SJSA1 (cell line): ENCODE data around the gene TELO2. TPM values are rescaled to one million over a fixed set of nuclear protein-coding genes. Genes with fewer than 3 reads are reported as not detected.

Experiments used
- DNase-seq, 2 experiments: peaks; one replicate each; pipeline ENCODE4 v3.0.0-alpha.2; 2015 to 2020; ENCODE audit warnings: low spot score in 2 of 2, low read depth in 1 of 2
- H3K27ac ChIP-seq: fragments of 250-450 bp; sonication (Bioruptor Pico); 2 replicates; pipeline ENCODE4 v1.5.1; 2020; ENCODE audit warnings: mild to moderate bottlenecking, moderate library complexity
- H3K27me3 ChIP-seq: fragments of 250-450 bp; sonication (Bioruptor Pico); replicated peaks from 2 replicates; pipeline ENCODE4 v1.5.1; 2020; ENCODE audit warnings: mild to moderate bottlenecking, moderate library complexity
- H3K36me3 ChIP-seq: fragments of 250-450 bp; sonication (Bioruptor Pico); 2 replicates; pipeline ENCODE4 v1.5.1; 2020; ENCODE audit warnings: mild to moderate bottlenecking
- H3K4me1 ChIP-seq: fragments of 250-450 bp; sonication (Bioruptor Pico); replicated peaks from 2 replicates; pipeline ENCODE4 v1.6.1; 2021; ENCODE audit warnings: mild to moderate bottlenecking
- H3K4me3 ChIP-seq: fragments of 250-450 bp; sonication (Bioruptor Pico); 2 replicates; pipeline ENCODE4 v1.5.1; 2020; ENCODE audit warnings: mild to moderate bottlenecking
- H3K9me3 ChIP-seq: fragments of 250-450 bp; sonication (Bioruptor Pico); replicated peaks from 2 replicates; pipeline ENCODE4 v1.5.1; 2020; ENCODE audit warnings: mild to moderate bottlenecking
- total RNA-seq: library from RNA; depleted of rRNA; stranded (reverse); fragments of >200 nt; shearing (Covaris generic); gene quantifications from 2 replicates; pipeline ENCODE4 v1.2.3, GENCODE V29; 2014

TELO2 gene
- total RNA-seq, 1 experiment from 2014 or later = 19.7 TPM

GRCh38 chr16:1530883-1531637 is 37.9 kb downstream of the TELO2 start:
- Histone ChIP-seq H3K27me3 (no peaks in the 10 kb centered on the region), H3K36me3 (no peaks in the 10 kb centered on the region), H3K4me1 (0 out of 2 replicates have a peak, but pooled peaks cover 4% of the 10 kb centered on the region), H3K27ac (no peak overlapping the region), H3K9me3 (no peaks in the 10 kb centered on the region), H3K4me3 (no peak overlapping the region)
- DNase-seq = no peak

- H3K9me3 ChIP-seq = no peaks in the 10 kb centered on the region
- no peak for DNase-seq
- H3K4me3 ChIP-seq = no peak overlapping the region
- H3K27me3 ChIP-seq = no peaks in the 10 kb centered on the region
- H3K36me3 ChIP-seq = no peaks in the 10 kb centered on the region
- H3K27ac ChIP-seq = no peak overlapping the region
- H3K4me1 ChIP-seq = 0 out of 2 replicates have a peak, but pooled peaks cover 4% of the 10 kb centered on the region
Observed at GRCh38 chr16:1531638-1531910, 38.4 kb downstream of the TELO2 start.

GRCh38 chr16:1532081-1532760 is 39.1 kb downstream of the TELO2 start:
- no peaks in the 10 kb centered on the region for H3K27me3 ChIP-seq
- DNase-seq = no peak
- no peaks in the 10 kb centered on the region for H3K9me3 ChIP-seq
- no peak overlapping the region for H3K27ac ChIP-seq
- no peaks in the 10 kb centered on the region for H3K36me3 ChIP-seq
- H3K4me3 ChIP-seq = no peak overlapping the region
- 0 out of 2 replicates have a peak, but pooled peaks cover 4% of the 10 kb centered on the region for H3K4me1 ChIP-seq

- Histone ChIP-seq H3K27me3 (no peaks in the 10 kb centered on the region), H3K9me3 (no peaks in the 10 kb centered on the region), H3K36me3 (no peaks in the 10 kb centered on the region), H3K27ac (no peak overlapping the region), H3K4me1 (0 out of 2 replicates have a peak, but pooled peaks cover 4% of the 10 kb centered on the region), H3K4me3 (no peak overlapping the region)
- DNase-seq = no peak
Observed at GRCh38 chr16:1532771-1533170, 39.6 kb downstream of the TELO2 start.

GRCh38 chr16:1533443-1533951 is 40.3 kb downstream of the TELO2 start, which contains the start of gene TMEM204:
Gene TMEM204 (plus strand): TSS chr16:1533666. CDS start chr16:1534276, 610 bp downstream.
- 0 out of 2 replicates have a peak, but pooled peaks cover 4% of the 10 kb centered on the region for H3K4me1 ChIP-seq
- no peak within 1 kb of the TSS for H3K4me3 ChIP-seq
- no peaks in the 10 kb centered on the region for H3K9me3 ChIP-seq
- no peak for DNase-seq
- H3K36me3 ChIP-seq = no peaks in the 10 kb centered on the region
- H3K27ac ChIP-seq = no peak within 1 kb of the TSS
- no peaks in the 10 kb centered on the region for H3K27me3 ChIP-seq

GRCh38 chr16:1534021-1535020 is 41.2 kb downstream of the TELO2 start:
- H3K4me3 ChIP-seq = no peak overlapping the region
- H3K9me3 ChIP-seq = no peaks in the 10 kb centered on the region
- DNase-seq = no peak
- H3K27ac ChIP-seq = no peak overlapping the region
- no peaks in the 10 kb centered on the region for H3K27me3 ChIP-seq
- no peaks in the 10 kb centered on the region for H3K36me3 ChIP-seq
- H3K4me1 ChIP-seq = 0 out of 2 replicates have a peak, but pooled peaks cover 4% of the 10 kb centered on the region

- H3K27ac ChIP-seq = no peak overlapping the region
Observed at GRCh38 chr16:1535391-1536291, 42.5 kb downstream of the TELO2 start.

GRCh38 chr16:1536601-1537000 is 43.4 kb downstream of the TELO2 start:
- no peaks in the 10 kb centered on the region for H3K27me3 ChIP-seq
- no peaks in the 10 kb centered on the region for H3K36me3 ChIP-seq
- no peak for DNase-seq
- 0 out of 2 replicates have a peak, but pooled peaks cover 4% of the 10 kb centered on the region for H3K4me1 ChIP-seq
- no peak overlapping the region for H3K4me3 ChIP-seq
- H3K27ac ChIP-seq = no peak overlapping the region
- no peaks in the 10 kb centered on the region for H3K9me3 ChIP-seq

More at GRCh38 chr16:1535391-1536291, 42.5 kb downstream of the TELO2 start:
- no peaks in the 10 kb centered on the region for H3K27me3 ChIP-seq
- 0 out of 2 replicates have a peak, but pooled peaks cover 4% of the 10 kb centered on the region for H3K4me1 ChIP-seq
- no peak for DNase-seq
- H3K36me3 ChIP-seq = no peaks in the 10 kb centered on the region
- H3K4me3 ChIP-seq = no peak overlapping the region
- H3K9me3 ChIP-seq = no peaks in the 10 kb centered on the region

- Histone ChIP-seq H3K27ac (no peak overlapping the region), H3K27me3 (no peaks in the 10 kb centered on the region), H3K4me3 (no peak overlapping the region), H3K4me1 (0 out of 2 replicates have a peak, but pooled peaks cover 4% of the 10 kb centered on the region), H3K36me3 (no peaks in the 10 kb centered on the region), H3K9me3 (no peaks in the 10 kb centered on the region)
- DNase-seq = no peak
Observed at GRCh38 chr16:1537138-1537577, 44.0 kb downstream of the TELO2 start.

GRCh38 chr16:1537763-1538289 is 44.7 kb downstream of the TELO2 start:
- no peak overlapping the region for H3K4me3 ChIP-seq
- DNase-seq = no peak
- H3K9me3 ChIP-seq = no peaks in the 10 kb centered on the region
- 0 out of 2 replicates have a peak, but pooled peaks cover 4% of the 10 kb centered on the region for H3K4me1 ChIP-seq
- H3K36me3 ChIP-seq = no peaks in the 10 kb centered on the region
- H3K27me3 ChIP-seq = no peaks in the 10 kb centered on the region
- H3K27ac ChIP-seq = no peak overlapping the region

- Histone ChIP-seq H3K4me1 (no peaks in the 10 kb centered on the region), H3K9me3 (no peaks in the 10 kb centered on the region), H3K4me3 (no peak overlapping the region), H3K27me3 (no peaks in the 10 kb centered on the region), H3K36me3 (no peaks in the 10 kb centered on the region), H3K27ac (no peak overlapping the region)
- DNase-seq = no peak
Observed at GRCh38 chr16:1538804-1539520, 45.8 kb downstream of the TELO2 start.
